ENCODE data around the gene ITGA7.

DNA sequence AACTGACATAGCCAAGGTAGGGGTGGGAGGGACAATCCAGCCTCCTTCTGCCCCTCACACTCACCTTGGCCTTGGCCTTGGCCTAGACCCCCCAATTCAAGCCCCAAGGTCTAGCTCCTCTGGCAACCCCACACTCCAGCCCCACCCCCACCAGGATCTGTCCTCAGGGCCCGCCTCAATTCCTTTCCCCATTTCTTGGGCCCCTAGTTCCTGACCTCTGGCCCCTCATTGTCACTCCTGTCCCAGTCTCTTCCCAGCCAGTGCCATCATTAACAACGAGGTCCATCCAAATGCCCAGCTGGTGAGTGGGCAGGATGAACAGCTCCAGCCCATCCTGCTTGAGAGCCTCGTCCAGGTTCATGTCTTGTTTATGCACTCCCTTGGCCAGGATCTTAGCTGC lies 28.4 kb upstream of the ITGA7 start:
- TF ChIP-seq, protein P1, sequence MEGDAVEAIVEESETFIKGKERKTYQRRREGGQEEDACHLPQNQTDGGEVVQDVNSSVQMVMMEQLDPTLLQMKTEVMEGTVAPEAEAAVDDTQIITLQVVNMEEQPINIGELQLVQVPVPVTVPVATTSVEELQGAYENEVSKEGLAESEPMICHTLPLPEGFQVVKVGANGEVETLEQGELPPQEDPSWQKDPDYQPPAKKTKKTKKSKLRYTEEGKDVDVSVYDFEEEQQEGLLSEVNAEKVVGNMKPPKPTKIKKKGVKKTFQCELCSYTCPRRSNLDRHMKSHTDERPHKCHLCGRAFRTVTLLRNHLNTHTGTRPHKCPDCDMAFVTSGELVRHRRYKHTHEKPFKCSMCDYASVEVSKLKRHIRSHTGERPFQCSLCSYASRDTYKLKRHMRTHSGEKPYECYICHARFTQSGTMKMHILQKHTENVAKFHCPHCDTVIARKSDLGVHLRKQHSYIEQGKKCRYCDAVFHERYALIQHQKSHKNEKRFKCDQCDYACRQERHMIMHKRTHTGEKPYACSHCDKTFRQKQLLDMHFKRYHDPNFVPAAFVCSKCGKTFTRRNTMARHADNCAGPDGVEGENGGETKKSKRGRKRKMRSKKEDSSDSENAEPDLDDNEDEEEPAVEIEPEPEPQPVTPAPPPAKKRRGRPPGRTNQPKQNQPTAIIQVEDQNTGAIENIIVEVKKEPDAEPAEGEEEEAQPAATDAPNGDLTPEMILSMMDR (conservative IDR thresholded peaks at IDR 0.05), result no peak
- TF ChIP-seq ZFX (IDR thresholded peaks at IDR 0.05), result no peak
